Thyroid gland (tissue), 4 donors: ENCODE data around the gene SLC35F1.

Source experiments
- CTCF ChIP-seq, 6 experiments: fragments of 200-600 bp in 3 of 6; fragments of 450-650 bp in 3 of 6; sonication (generic) in 3 of 6; IDR thresholded peaks; one replicate each; pipeline ENCODE4 v1.5.1; 2016 to 2019; ENCODE audit warnings: antibody characterized with exemption in 6 of 6, mild to moderate bottlenecking in 2 of 6, inconsistent platforms in 1 of 6, moderate library complexity in 1 of 6
- POLR2A ChIP-seq, 2 donors: fragments of 450-650 bp; IDR thresholded peaks; one replicate each; pipeline ENCODE4 v1.6.1; 2017; ENCODE audit warnings: antibody characterized with exemption in 2 of 2, mild to moderate bottlenecking in 2 of 2, moderate library complexity in 1 of 2

DNA sequence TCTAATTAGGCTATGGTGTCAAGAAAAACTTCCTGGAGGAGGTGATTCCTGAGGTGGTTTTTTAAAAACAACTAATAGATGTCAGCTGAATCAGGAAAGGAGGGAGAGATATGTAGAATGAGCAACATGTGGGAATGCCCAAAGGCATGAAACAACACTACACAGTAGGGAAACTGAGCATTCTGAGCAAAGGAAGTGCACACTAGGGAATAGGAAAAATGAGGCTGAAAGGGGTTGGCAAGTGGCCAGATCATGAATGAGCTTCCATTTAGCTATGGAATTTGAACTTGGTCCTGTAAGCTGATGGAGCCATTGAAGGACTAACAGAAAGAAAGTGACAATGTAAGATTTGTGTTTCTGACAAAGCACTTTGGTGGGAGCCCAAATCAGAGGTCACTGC is 16.9 kb upstream of the SLC35F1 start:
- TF ChIP-seq POLR2A (IDR thresholded peaks at IDR 0.05) = no peak
- no peak for TF ChIP-seq CTCF (IDR thresholded peaks at IDR 0.05)
